Gastrocnemius medialis (tissue), 4 donors: ENCODE results near the gene PFKP.

ENCODE experiments used
- POLR2A ChIP-seq, 2 donors: fragments of 450-650 bp; IDR thresholded peaks; one replicate each; pipeline ENCODE4 v1.6.1; 2017; ENCODE audit warnings: antibody characterized with exemption in 2 of 2, mild to moderate bottlenecking in 2 of 2, moderate library complexity in 2 of 2
- TF ChIP-seq, protein P1 (sequence below), 5 experiments: fragments of 450-650 bp in 3 of 5; fragments of 200-600 bp in 2 of 5; sonication (generic) in 2 of 5; IDR thresholded peaks in 4 of 5; conservative IDR thresholded peaks in 1 of 5; 1 replicate in 4 of 5; 2 replicates in 1 of 5; pipeline ENCODE4 v1.5.1; 2016 to 2019; ENCODE audit warnings: antibody characterized with exemption in 5 of 5, mild to moderate bottlenecking in 3 of 5, moderate library complexity in 3 of 5

DNA sequence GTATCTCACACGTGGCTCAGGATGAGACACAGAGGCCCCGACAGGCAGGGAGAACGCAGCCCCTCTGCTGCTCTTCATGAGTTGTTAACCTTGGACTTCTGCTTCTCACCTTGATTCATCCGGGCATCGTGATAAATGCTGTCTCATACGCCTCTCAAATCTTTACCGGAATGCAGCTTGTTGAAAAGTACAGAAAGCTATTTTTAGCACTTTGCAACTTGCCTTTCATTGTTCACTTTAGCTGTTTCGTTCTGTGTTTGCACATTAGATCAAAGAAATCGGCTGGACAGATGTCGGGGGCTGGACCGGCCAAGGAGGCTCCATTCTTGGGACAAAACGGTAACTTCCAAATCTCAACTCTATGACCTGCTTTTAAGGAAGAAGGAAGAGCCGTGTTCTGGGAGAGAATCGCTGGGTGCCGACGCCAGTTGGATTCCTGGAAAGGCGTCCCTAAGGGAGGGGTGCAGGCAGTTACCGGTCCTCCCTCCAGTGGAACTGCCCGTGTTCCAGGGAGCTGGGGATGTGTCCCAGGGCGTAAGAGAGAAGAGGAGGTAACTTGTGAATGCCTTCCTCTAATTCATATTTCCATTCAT lies 49.3 kb downstream of the PFKP start:
- TF ChIP-seq, protein P1, sequence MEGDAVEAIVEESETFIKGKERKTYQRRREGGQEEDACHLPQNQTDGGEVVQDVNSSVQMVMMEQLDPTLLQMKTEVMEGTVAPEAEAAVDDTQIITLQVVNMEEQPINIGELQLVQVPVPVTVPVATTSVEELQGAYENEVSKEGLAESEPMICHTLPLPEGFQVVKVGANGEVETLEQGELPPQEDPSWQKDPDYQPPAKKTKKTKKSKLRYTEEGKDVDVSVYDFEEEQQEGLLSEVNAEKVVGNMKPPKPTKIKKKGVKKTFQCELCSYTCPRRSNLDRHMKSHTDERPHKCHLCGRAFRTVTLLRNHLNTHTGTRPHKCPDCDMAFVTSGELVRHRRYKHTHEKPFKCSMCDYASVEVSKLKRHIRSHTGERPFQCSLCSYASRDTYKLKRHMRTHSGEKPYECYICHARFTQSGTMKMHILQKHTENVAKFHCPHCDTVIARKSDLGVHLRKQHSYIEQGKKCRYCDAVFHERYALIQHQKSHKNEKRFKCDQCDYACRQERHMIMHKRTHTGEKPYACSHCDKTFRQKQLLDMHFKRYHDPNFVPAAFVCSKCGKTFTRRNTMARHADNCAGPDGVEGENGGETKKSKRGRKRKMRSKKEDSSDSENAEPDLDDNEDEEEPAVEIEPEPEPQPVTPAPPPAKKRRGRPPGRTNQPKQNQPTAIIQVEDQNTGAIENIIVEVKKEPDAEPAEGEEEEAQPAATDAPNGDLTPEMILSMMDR (IDR thresholded peaks at IDR 0.05 in 4 of 5, conservative IDR thresholded peaks at IDR 0.05 in 1 of 5), result no peak
- no peak for TF ChIP-seq POLR2A (IDR thresholded peaks at IDR 0.05)
